GM19468 (cell line): ENCODE results near the gene TMEFF2.
A peak's percentile ranks its signal among the peaks of the same experiment; 100 is the strongest.

Experiments used
- ATAC-seq: cut with Tn5 transposase; IDR thresholded peaks from one replicate; pipeline ENCODE4 v1.9.1; 2021; ENCODE audit warnings: mild to moderate bottlenecking, moderate library complexity, moderate number of reproducible peaks; ENCODE audit not compliant: unreplicated experiment; ENCODE audit errors: extremely low read depth

Gene TMEFF2

GRCh38 chr2:192072778-192073177, 122.0 kb downstream of the TMEFF2 start:
- ATAC-seq = no peak

GRCh38 chr2:192072261-192072660, 122.5 kb downstream of the TMEFF2 start:
- no peak for ATAC-seq

GRCh38 chr2:192070099-192070498, 124.6 kb downstream of the TMEFF2 start:
- no peak for ATAC-seq

GRCh38 chr2:192069417-192069816, 125.3 kb downstream of the TMEFF2 start:
- ATAC-seq = no peak

- no peak for ATAC-seq
These were observed 125.8 kb downstream of the TMEFF2 start for GRCh38 chr2:192068966-192069365.

- no peak for ATAC-seq
These were observed 127.1 kb downstream of the TMEFF2 start for GRCh38 chr2:192067631-192068030.

- no peak for ATAC-seq
These were observed 130.3 kb downstream of the TMEFF2 start for GRCh38 chr2:192064459-192064858.

- no peak for ATAC-seq
These were observed 134.6 kb downstream of the TMEFF2 start for GRCh38 chr2:192060161-192060560.

- no peak for ATAC-seq
These were observed 135.5 kb downstream of the TMEFF2 start for GRCh38 chr2:192059266-192059665.

GRCh38 chr2:192053921-192054320, 140.8 kb downstream of the TMEFF2 start:
- no peak for ATAC-seq

GRCh38 chr2:192051533-192051932, 143.2 kb downstream of the TMEFF2 start:
- no peak for ATAC-seq

GRCh38 chr2:192049362-192049761, 145.4 kb downstream of the TMEFF2 start:
- no peak for ATAC-seq

- ATAC-seq = no peak
These were observed 147.2 kb downstream of the TMEFF2 start for GRCh38 chr2:192047315-192048107.

- no peak for ATAC-seq
These were observed 150.2 kb downstream of the TMEFF2 start for GRCh38 chr2:192044496-192044895.

GRCh38 chr2:192043216-192043870, 151.4 kb downstream of the TMEFF2 start:
- ATAC-seq = no peak

- ATAC-seq = no peak
These were observed 152.6 kb downstream of the TMEFF2 start for GRCh38 chr2:192042126-192042525.

- no peak for ATAC-seq
These were observed 156.6 kb downstream of the TMEFF2 start for GRCh38 chr2:192038110-192038509.

GRCh38 chr2:192035731-192036442, 158.8 kb downstream of the TMEFF2 start:
- ATAC-seq = no peak

- no peak for ATAC-seq
These were observed 163.9 kb downstream of the TMEFF2 start for GRCh38 chr2:192030856-192031255.

GRCh38 chr2:192030289-192030688, 164.4 kb downstream of the TMEFF2 start:
- no peak for ATAC-seq

GRCh38 chr2:192029089-192029488, 165.6 kb downstream of the TMEFF2 start:
- ATAC-seq = peak; percentile 52
